ENCODE data around the gene PDE10A. TPM values are rescaled to one million over a fixed set of nuclear protein-coding genes. Genes with fewer than 3 reads are reported as not detected.
"Not testable (repeated sequence)": the region's sequence is repeated elsewhere in the genome, so short reads cannot be mapped to it uniquely, and the experiment has no call there.

PDE10A gene
- total and polyA plus RNA-seq, 5 donors: 3.6 to 8.5 (median 4.2) TPM

DNA sequence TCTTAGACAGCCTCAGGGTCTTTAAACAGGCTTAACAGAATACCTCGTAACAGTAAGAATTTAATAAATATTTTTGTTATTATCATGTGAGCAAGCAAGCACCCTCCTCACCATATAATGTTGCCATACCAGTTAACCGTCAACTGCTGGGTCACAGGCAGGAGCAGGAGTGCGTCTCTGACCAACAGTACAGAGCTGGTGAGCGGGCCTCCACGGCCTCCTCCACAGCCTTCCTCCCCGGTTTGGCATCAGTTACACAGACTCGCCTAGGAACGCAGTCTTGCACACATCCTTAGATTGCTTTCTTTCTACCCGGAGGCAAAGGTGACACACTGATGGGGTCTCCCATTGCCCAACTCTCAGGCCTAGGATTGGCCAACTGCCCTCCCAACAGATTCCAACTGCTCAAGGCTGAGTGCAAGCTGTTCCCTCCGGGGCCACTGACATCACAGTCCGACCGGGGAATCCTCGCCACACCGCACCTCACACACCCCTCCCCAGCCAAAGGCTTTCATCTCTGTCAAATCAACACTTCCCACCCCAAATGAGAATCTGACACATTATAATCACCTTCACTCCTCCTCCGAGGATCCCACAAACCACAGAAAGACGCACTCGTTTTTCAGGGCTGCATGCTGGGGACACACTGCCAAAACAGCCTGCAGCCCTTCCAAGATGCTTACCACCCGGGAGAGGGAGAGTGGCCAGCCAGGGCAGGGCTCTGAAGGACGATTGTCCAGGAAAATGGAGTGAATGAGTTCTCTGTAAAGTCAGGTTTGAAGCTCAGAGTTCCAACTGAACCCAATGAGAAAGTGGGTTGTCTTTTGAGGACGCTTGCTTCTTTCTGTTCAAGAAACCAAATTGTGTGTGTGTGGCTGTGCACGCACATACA, 63.2 kb downstream of the PDE10A start:
- H3K27me3 ChIP-seq (ENCODE audit: control insufficient read depth, insufficient read depth): no peaks in the 10 kb centered on the region
- ATAC-seq (peak in 1 of 2 donors; percentile 19), DNase-seq (peak in 2 of 3 donors; percentile 18 to 28)
- WGBS: 80% methylated on average over 21 of the region's 21 CpGs
- intact Hi-C loops (cut with DNase I): no loop called here
- H3K4me3 ChIP-seq (ENCODE audit: low read length): no peak overlapping the region
- H3K27ac ChIP-seq (ENCODE audit: low read length): no peak overlapping the region
- no peaks in the 10 kb centered on the region for H3K4me1 ChIP-seq (ENCODE audit: control insufficient read depth, insufficient read depth, low read length)
- H3K9me3 ChIP-seq (ENCODE audit: control insufficient read depth, low read length): no peaks in the 10 kb centered on the region

- 82% methylated on average over 3 of the region's 3 CpGs for WGBS
- H3K9me3 ChIP-seq (ENCODE audit: control insufficient read depth, low read length): no peaks in the 10 kb centered on the region
- H3K27me3 ChIP-seq (ENCODE audit: control insufficient read depth, insufficient read depth): no peaks in the 10 kb centered on the region
- intact Hi-C loops (cut with DNase I): no loop called here
- ATAC-seq (no peak), DNase-seq (no peak)
- no peaks in the 10 kb centered on the region for H3K4me1 ChIP-seq (ENCODE audit: control insufficient read depth, insufficient read depth, low read length)
- H3K4me3 ChIP-seq (ENCODE audit: low read length): no peak overlapping the region
- no peak overlapping the region for H3K27ac ChIP-seq (ENCODE audit: low read length)
These were observed 63.9 kb downstream of the PDE10A start for GRCh38 chr6:165599121-165599520.

GRCh38 chr6:165597821-165598220, 65.2 kb downstream of the PDE10A start:
- no peaks in the 10 kb centered on the region for H3K9me3 ChIP-seq (ENCODE audit: control insufficient read depth, low read length)
- intact Hi-C loops (cut with DNase I): no loop called here
- H3K27ac ChIP-seq (ENCODE audit: low read length): no peak overlapping the region
- ATAC-seq (no peak), DNase-seq (no peak)
- H3K4me1 ChIP-seq (ENCODE audit: control insufficient read depth, insufficient read depth, low read length): no peaks in the 10 kb centered on the region
- WGBS: 87% methylated on average over 3 of the region's 3 CpGs
- no peak overlapping the region for H3K4me3 ChIP-seq (ENCODE audit: low read length)
- no peaks in the 10 kb centered on the region for H3K27me3 ChIP-seq (ENCODE audit: control insufficient read depth, insufficient read depth)

GRCh38 chr6:165594584-165595333, 68.3 kb downstream of the PDE10A start:
- Histone ChIP-seq H3K9me3 (ENCODE audit: control insufficient read depth, low read length) (no peaks in the 10 kb centered on the region), H3K4me1 (ENCODE audit: control insufficient read depth, insufficient read depth, low read length) (no peaks in the 10 kb centered on the region), H3K27me3 (ENCODE audit: control insufficient read depth, insufficient read depth) (no peaks in the 10 kb centered on the region), H3K4me3 (ENCODE audit: low read length) (no peak overlapping the region), H3K27ac (ENCODE audit: low read length) (no peak overlapping the region)
- WGBS: 77% methylated on average over 7 of the region's 7 CpGs
- ATAC-seq (no peak), DNase-seq (no peak)
- intact Hi-C loops (cut with DNase I): no loop called here

GRCh38 chr6:165592947-165593346, 70.1 kb downstream of the PDE10A start:
- H3K27ac ChIP-seq (ENCODE audit: low read length); H3K4me3 ChIP-seq (ENCODE audit: low read length); intact Hi-C loops (cut with DNase I); DNase-seq; H3K9me3 ChIP-seq (ENCODE audit: control insufficient read depth, low read length); H3K4me1 ChIP-seq (ENCODE audit: control insufficient read depth, insufficient read depth, low read length); ATAC-seq; H3K27me3 ChIP-seq (ENCODE audit: control insufficient read depth, insufficient read depth): not testable (repeated sequence)
- 96% methylated on average over 4 of the region's 4 CpGs for WGBS

GRCh38 chr6:165588515-165588914, 74.5 kb downstream of the PDE10A start:
- H3K9me3 ChIP-seq (ENCODE audit: control insufficient read depth, low read length): no peaks in the 10 kb centered on the region
- no peak overlapping the region for H3K4me3 ChIP-seq (ENCODE audit: low read length)
- DNase-seq: no peak
- no peaks in the 10 kb centered on the region for H3K4me1 ChIP-seq (ENCODE audit: control insufficient read depth, insufficient read depth, low read length)
- no peak for ATAC-seq
- WGBS: 88% methylated on average over 1 of the region's 1 CpG
- H3K27me3 ChIP-seq (ENCODE audit: control insufficient read depth, insufficient read depth): no peaks in the 10 kb centered on the region
- H3K27ac ChIP-seq (ENCODE audit: low read length): no peak overlapping the region
- intact Hi-C loops (cut with DNase I): no loop called here

DNA sequence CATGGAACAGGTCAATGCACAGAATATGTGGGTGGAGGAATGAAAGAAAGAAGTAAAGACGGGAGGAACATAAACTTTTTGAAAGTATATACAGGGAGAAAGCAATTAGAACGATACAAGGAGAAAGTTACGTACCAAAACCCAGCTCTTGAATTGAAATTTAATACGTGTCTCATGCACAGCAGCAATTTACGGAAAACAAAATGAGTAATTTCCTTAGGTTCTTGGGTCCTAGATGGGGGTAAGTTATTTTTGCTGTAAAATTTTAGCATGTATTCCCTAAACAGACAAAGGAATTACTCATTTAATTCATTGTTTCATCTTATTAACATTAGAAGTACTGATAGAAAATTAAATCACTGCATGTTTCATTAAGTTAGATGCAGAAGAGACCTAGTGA, 75.8 kb downstream of the PDE10A start:
- ATAC-seq (no peak), DNase-seq (no peak)
- H3K27ac ChIP-seq (ENCODE audit: low read length): no peak overlapping the region
- intact Hi-C loops (cut with DNase I): no loop called here
- no peak overlapping the region for H3K4me3 ChIP-seq (ENCODE audit: low read length)
- no peaks in the 10 kb centered on the region for H3K27me3 ChIP-seq (ENCODE audit: control insufficient read depth, insufficient read depth)
- no peaks in the 10 kb centered on the region for H3K9me3 ChIP-seq (ENCODE audit: control insufficient read depth, low read length)
- H3K4me1 ChIP-seq (ENCODE audit: control insufficient read depth, insufficient read depth, low read length): no peaks in the 10 kb centered on the region
- WGBS: 94% methylated on average over 5 of the region's 5 CpGs

- WGBS: 56% methylated on average over 3 of the region's 3 CpGs
These were observed 76.3 kb downstream of the PDE10A start for GRCh38 chr6:165586706-165587105.

DNA sequence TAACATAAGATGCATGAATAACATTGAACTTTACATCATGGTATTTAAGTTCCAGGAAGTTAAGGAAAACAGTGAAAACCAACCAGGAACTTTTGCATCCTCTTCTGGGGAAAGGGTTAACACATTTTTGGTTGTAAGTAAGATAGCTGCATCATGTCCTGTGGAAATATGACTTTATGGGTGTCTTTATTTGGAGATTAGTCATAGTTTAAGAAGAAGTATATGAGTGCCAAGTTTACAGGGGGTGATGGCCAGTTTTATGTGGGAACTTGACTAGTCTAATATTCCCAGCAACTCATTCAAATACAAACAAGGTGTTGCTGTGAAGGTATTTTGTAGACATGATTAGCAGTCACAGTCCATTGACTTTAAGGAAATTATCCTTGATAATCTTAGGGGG, 78.0 kb downstream of the PDE10A start:
- no peak overlapping the region for H3K4me3 ChIP-seq (ENCODE audit: low read length)
- no peak for ATAC-seq
- H3K9me3 ChIP-seq (ENCODE audit: control insufficient read depth, low read length): no peaks in the 10 kb centered on the region
- H3K27ac ChIP-seq (ENCODE audit: low read length): no peak overlapping the region
- H3K4me1 ChIP-seq (ENCODE audit: control insufficient read depth, insufficient read depth, low read length): no peaks in the 10 kb centered on the region
- DNase-seq: no peak
- no peaks in the 10 kb centered on the region for H3K27me3 ChIP-seq (ENCODE audit: control insufficient read depth, insufficient read depth)
- intact Hi-C loops (cut with DNase I): no loop called here

More at GRCh38 chr6:165586706-165587105, 76.3 kb downstream of the PDE10A start:
- no peak overlapping the region for H3K4me3 ChIP-seq (ENCODE audit: low read length)
- intact Hi-C loops (cut with DNase I): no loop called here
- DNase-seq (no peak), ATAC-seq (no peak)
- H3K27me3 ChIP-seq (ENCODE audit: control insufficient read depth, insufficient read depth): no peaks in the 10 kb centered on the region
- no peaks in the 10 kb centered on the region for H3K4me1 ChIP-seq (ENCODE audit: control insufficient read depth, insufficient read depth, low read length)
- no peak overlapping the region for H3K27ac ChIP-seq (ENCODE audit: low read length)
- no peaks in the 10 kb centered on the region for H3K9me3 ChIP-seq (ENCODE audit: control insufficient read depth, low read length)

DNA sequence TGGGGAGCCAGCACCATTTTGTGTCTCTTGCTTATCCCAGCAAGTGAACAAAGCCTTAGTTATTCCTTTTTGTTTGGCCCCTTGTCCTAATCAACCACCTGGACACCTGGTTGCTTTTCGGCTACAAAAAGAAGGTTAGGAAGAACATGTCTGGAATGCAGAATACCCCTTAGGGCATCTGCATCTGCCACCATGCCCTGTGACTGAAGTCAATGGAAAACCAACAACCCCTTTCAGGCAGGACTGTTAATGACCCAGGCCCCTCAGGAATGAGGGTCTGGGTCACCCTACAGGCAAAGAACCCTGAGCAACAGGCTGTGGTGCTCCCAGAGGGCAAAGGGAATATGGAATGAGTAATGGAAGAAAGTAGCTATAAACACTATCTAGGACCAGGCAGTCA, 78.5 kb downstream of the PDE10A start:
- Histone ChIP-seq H3K27me3 (ENCODE audit: control insufficient read depth, insufficient read depth) (no peaks in the 10 kb centered on the region), H3K9me3 (ENCODE audit: control insufficient read depth, low read length) (no peaks in the 10 kb centered on the region), H3K27ac (ENCODE audit: low read length) (no peak overlapping the region), H3K4me1 (ENCODE audit: control insufficient read depth, insufficient read depth, low read length) (no peaks in the 10 kb centered on the region), H3K4me3 (ENCODE audit: low read length) (no peak overlapping the region)
- DNase-seq: no peak
- no peak for ATAC-seq
- 94% methylated on average over 1 of the region's 1 CpG for WGBS
- intact Hi-C loops (cut with DNase I): no loop called here

DNA sequence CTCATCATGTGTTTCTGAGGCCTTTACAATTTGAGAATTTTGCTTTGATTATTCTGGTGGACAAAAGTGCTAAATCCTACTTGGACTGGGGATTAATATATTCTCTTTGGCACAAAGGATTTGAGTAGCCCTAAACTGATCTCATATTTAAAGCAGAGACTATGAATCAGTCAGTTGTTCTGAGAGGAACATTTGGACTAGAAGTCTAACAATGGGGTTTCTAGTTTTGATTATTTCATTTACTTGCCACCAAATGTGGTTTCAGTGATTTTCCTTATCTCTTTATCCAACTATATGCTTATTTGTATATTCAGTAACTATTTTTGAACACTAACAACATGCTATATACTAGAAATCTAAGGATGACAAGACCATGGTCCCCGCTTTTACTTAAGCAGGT, 81.4 kb downstream of the PDE10A start:
- DNase-seq (no peak), ATAC-seq (no peak)
- no peaks in the 10 kb centered on the region for H3K27me3 ChIP-seq (ENCODE audit: control insufficient read depth, insufficient read depth)
- 99% methylated on average over 1 of the region's 1 CpG for WGBS
- no peak overlapping the region for H3K27ac ChIP-seq (ENCODE audit: low read length)
- H3K4me1 ChIP-seq (ENCODE audit: control insufficient read depth, insufficient read depth, low read length): no peaks in the 10 kb centered on the region
- no peak overlapping the region for H3K4me3 ChIP-seq (ENCODE audit: low read length)
- intact Hi-C loops (cut with DNase I): no loop called here
- H3K9me3 ChIP-seq (ENCODE audit: control insufficient read depth, low read length): no peaks in the 10 kb centered on the region

All from right cardiac atrium (tissue), 5 donors.